WTC11 (cell line): Measurements from ENCODE around the gene KCNIP3. TPM values are rescaled to one million over a fixed set of nuclear protein-coding genes. Genes with fewer than 3 reads are reported as not detected.

Experiments used
- ATAC-seq: fragments of 200-7000 bp; cut with Tn5 transposase; 2 replicates; pipeline ENCODE4 v1.10.0; 2021; ENCODE audit warnings: mild to moderate bottlenecking, moderate library complexity
- CTCF ChIA-PET: fragments of 300-600 bp; sonication (Branson Sonifier 250); formaldehyde crosslinking; loops from one replicate; lab custom pipeline; 2021; ENCODE audit warnings: antibody characterized with exemption; lab: Charles Lee
- POLR2A ChIA-PET: fragments of 350-600 bp; sonication (Branson Sonifier 250); formaldehyde crosslinking; loops from one replicate; lab custom pipeline; 2021; ENCODE audit warnings: antibody characterized with exemption; lab: Charles Lee
- DNase-seq: peaks from one replicate; pipeline ENCODE4 v3.0.0; 2021; ENCODE audit warnings: low spot score
- H3K27ac Mint-ChIP-seq: 2 replicates; pipeline ENCODE4 v1.8.0; 2021; ENCODE audit warnings: mixed read lengths
- H3K27me3 Mint-ChIP-seq: 2 replicates; pipeline ENCODE4 v1.8.0; 2021; ENCODE audit warnings: low read depth, mild to moderate bottlenecking, moderate library complexity, mixed read lengths
- H3K36me3 Mint-ChIP-seq: 2 replicates; pipeline ENCODE4 v1.8.0; 2021; ENCODE audit warnings: mixed read lengths
- H3K4me1 Mint-ChIP-seq: 2 replicates; pipeline ENCODE4 v1.8.0; 2022; ENCODE audit warnings: mixed read lengths
- H3K4me3 Mint-ChIP-seq: 2 replicates; pipeline ENCODE4 v1.8.0; 2021; ENCODE audit warnings: mild to moderate bottlenecking, moderate library complexity, mixed read lengths
- H3K9me3 Mint-ChIP-seq: 2 replicates; pipeline ENCODE4 v1.8.0; 2021; ENCODE audit warnings: mixed read lengths
- IRF2 ChIP-seq: sonication (generic); formaldehyde crosslinking; IDR thresholded peaks from 2 replicates; pipeline ENCODE4 v1.8.0; 2022; ENCODE audit warnings: low read depth, missing genetic modification reagents, borderline replicate concordance
- NR1H2 ChIP-seq: sonication (generic); formaldehyde crosslinking; IDR thresholded peaks from 2 replicates; pipeline ENCODE4 v1.9.0; 2021; ENCODE audit warnings: mild to moderate bottlenecking, moderate library complexity, missing genetic modification reagents
- PRRX2 ChIP-seq: fragments of 250-450 bp; sonication (Bioruptor Pico); IDR thresholded peaks from 2 replicates; pipeline ENCODE4 v1.8.0; 2021; ENCODE audit warnings: mild to moderate bottlenecking
- SOX15 ChIP-seq: fragments of 250-450 bp; sonication (Bioruptor Pico); IDR thresholded peaks from 2 replicates; pipeline ENCODE4 v1.9.0; 2021; ENCODE audit warnings: mild to moderate bottlenecking
- SP1 ChIP-seq: sonication (generic); formaldehyde crosslinking; conservative IDR thresholded peaks from 2 replicates; pipeline ENCODE4 v1.8.1; 2022; ENCODE audit warnings: missing genetic modification reagents
- TEAD1 ChIP-seq: sonication (generic); formaldehyde crosslinking; IDR thresholded peaks from 2 replicates; pipeline ENCODE4 v1.8.0; 2022; ENCODE audit warnings: mild to moderate bottlenecking, missing genetic modification reagents
- TEAD4 ChIP-seq: sonication (generic); formaldehyde crosslinking; IDR thresholded peaks from 2 replicates; pipeline ENCODE4 v1.8.0; 2022; ENCODE audit warnings: mild to moderate bottlenecking, missing genetic modification reagents
- ZNF416 ChIP-seq: fragments of 250-450 bp; sonication (Bioruptor Pico); IDR thresholded peaks from 2 replicates; pipeline ENCODE4 v1.9.0; 2021; ENCODE audit warnings: mild to moderate bottlenecking, inconsistent platforms
- ZNF423 ChIP-seq: fragments of 250-450 bp; sonication (Bioruptor Pico); IDR thresholded peaks from 2 replicates; pipeline ENCODE4 v2.1.2; 2022; ENCODE audit warnings: mild to moderate bottlenecking, moderate library complexity
- ZNF671 ChIP-seq: fragments of 250-450 bp; sonication (Bioruptor Pico); IDR thresholded peaks from 2 replicates; pipeline ENCODE4 v1.8.0; 2021; ENCODE audit warnings: mild to moderate bottlenecking
- total RNA-seq: library from RNA; stranded (reverse); gene quantifications from 3 replicates; pipeline ENCODE4 v1.2.3, GENCODE V29; 2021
- TF ChIP-seq, protein P1 (sequence below): sonication (generic); formaldehyde crosslinking; conservative IDR thresholded peaks from 2 replicates; pipeline ENCODE4 v1.8.1; 2023; ENCODE audit warnings: mild to moderate bottlenecking, low read depth, missing genetic modification reagents, moderate library complexity
- TF ChIP-seq, protein P2 (sequence below): fragments of 250-450 bp; sonication (Bioruptor Pico); IDR thresholded peaks from 2 replicates; pipeline ENCODE4 v1.9.0; 2021; ENCODE audit warnings: moderate library complexity, mild to moderate bottlenecking, inconsistent platforms, borderline replicate concordance
- TF ChIP-seq, protein P3 (sequence below): sonication (generic); formaldehyde crosslinking; IDR thresholded peaks from 2 replicates; pipeline ENCODE4 v1.8.1; 2023; ENCODE audit warnings: mild to moderate bottlenecking, missing genetic modification reagents, borderline replicate concordance
- TF ChIP-seq, protein P4 (sequence below): sonication (generic); formaldehyde crosslinking; IDR thresholded peaks from 2 replicates; pipeline ENCODE4 v1.8.1; 2022; ENCODE audit warnings: mild to moderate bottlenecking, missing genetic modification reagents, moderate library complexity, borderline replicate concordance
- TF ChIP-seq, protein P5 (sequence below): fragments of 250-450 bp; sonication (Bioruptor Pico); conservative IDR thresholded peaks from 2 replicates; pipeline ENCODE4 v1.9.0; 2021; ENCODE audit warnings: mild to moderate bottlenecking
- TF ChIP-seq, protein P6 (sequence below): fragments of 250-450 bp; sonication (Bioruptor Pico); IDR thresholded peaks from 2 replicates; pipeline ENCODE4 v1.9.0; 2021; ENCODE audit warnings: mild to moderate bottlenecking

Gene KCNIP3
- total RNA-seq, 1 experiment from 2014 or later, result 2.1 TPM

DNA sequence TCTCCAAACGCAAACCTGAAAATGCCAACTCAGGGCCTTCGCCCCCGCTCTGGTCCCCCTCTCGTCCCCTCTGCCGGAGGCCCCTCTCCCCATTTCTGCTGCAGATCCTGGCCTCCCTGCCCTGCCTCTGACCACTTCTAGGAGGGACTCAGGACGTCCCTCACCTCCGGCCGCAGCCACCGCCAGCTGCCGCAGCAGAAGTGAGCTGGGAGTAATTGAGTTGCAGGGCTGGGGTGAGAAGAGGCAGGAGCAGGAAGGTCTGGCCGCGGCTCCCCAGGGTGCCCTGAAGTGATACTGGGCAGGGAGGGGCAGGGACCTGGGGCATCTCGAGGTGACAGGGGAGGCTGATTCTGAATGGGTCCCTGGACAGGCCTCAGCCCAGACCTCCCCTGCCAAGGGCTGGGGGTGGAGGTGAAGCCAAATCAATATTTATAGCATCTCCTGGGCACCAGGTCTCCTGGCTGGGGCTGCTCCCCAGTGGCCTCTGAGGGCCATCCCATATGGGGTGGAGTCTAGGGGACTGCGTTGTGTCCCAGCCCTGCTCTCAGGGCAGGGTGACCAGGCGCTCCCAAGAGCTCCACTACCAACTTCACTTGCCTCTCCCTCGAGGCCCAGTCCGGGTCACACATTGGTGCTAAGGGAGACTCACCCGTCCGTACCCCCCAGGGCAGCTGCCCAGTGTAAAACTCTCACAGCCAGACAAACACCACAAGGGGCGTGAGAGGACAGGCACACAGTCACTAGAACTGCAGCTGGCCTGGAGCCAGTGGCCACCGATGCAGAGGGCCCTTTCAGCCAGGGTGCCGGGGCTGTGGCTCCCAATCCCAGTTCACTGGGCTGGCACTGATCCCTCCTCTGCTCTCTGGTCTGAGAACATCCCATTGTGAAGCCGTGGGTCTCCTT, 33.0 kb downstream of the KCNIP3 start (continued):
- TF ChIP-seq TEAD4 (CRISPR knock-in tag) (no peak), SP1 (CRISPR knock-in tag) (no peak)

DNA sequence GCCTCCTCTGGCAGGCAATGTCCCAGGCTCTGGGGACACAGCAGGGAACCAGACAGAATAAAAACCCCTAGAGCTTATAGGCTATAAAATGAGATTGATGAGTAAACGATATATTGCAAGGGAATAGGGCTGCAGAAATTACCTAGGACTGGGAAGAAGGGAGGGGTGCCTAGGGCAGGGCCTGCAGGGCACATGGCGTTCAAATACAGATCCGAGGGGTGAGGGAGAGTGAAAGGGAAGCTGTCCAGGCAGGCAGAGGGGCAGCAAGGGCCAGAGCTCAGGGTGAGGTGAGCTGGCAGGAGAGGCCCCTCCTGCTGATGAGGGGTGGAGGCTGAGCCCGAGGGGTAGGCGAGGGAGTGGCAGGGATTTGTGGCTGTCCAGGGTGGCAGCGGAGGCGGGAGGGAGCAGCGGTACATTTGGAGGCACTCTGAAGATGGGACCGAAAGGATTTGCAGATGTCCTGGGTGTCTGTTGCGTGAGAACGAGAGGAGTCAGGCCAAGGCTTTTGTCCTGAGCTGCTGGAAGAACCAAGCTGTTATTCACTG, 33.7 kb downstream of the KCNIP3 start:
- TF ChIP-seq SOX15 (CRISPR knock-in tag) (no peak), ZNF416 (CRISPR knock-in tag) (no peak), IRF2 (CRISPR knock-in tag) (no peak), ZNF671 (CRISPR knock-in tag) (no peak), PRRX2 (CRISPR knock-in tag) (no peak), TEAD4 (CRISPR knock-in tag) (no peak), TEAD1 (CRISPR knock-in tag) (no peak)
- TF ChIP-seq, protein P1, sequence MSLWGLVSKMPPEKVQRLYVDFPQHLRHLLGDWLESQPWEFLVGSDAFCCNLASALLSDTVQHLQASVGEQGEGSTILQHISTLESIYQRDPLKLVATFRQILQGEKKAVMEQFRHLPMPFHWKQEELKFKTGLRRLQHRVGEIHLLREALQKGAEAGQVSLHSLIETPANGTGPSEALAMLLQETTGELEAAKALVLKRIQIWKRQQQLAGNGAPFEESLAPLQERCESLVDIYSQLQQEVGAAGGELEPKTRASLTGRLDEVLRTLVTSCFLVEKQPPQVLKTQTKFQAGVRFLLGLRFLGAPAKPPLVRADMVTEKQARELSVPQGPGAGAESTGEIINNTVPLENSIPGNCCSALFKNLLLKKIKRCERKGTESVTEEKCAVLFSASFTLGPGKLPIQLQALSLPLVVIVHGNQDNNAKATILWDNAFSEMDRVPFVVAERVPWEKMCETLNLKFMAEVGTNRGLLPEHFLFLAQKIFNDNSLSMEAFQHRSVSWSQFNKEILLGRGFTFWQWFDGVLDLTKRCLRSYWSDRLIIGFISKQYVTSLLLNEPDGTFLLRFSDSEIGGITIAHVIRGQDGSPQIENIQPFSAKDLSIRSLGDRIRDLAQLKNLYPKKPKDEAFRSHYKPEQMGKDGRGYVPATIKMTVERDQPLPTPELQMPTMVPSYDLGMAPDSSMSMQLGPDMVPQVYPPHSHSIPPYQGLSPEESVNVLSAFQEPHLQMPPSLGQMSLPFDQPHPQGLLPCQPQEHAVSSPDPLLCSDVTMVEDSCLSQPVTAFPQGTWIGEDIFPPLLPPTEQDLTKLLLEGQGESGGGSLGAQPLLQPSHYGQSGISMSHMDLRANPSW (CRISPR knock-in tag), result no peak
- TF ChIP-seq, protein P2, sequence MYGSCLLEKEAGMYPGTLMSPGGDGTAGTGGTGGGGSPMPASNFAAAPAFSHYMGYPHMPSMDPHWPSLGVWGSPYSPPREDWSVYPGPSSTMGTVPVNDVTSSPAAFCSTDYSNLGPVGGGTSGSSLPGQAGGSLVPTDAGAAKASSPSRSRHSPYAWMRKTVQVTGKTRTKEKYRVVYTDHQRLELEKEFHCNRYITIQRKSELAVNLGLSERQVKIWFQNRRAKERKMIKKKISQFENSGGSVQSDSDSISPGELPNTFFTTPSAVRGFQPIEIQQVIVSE, result no peak
- TF ChIP-seq, protein P3, sequence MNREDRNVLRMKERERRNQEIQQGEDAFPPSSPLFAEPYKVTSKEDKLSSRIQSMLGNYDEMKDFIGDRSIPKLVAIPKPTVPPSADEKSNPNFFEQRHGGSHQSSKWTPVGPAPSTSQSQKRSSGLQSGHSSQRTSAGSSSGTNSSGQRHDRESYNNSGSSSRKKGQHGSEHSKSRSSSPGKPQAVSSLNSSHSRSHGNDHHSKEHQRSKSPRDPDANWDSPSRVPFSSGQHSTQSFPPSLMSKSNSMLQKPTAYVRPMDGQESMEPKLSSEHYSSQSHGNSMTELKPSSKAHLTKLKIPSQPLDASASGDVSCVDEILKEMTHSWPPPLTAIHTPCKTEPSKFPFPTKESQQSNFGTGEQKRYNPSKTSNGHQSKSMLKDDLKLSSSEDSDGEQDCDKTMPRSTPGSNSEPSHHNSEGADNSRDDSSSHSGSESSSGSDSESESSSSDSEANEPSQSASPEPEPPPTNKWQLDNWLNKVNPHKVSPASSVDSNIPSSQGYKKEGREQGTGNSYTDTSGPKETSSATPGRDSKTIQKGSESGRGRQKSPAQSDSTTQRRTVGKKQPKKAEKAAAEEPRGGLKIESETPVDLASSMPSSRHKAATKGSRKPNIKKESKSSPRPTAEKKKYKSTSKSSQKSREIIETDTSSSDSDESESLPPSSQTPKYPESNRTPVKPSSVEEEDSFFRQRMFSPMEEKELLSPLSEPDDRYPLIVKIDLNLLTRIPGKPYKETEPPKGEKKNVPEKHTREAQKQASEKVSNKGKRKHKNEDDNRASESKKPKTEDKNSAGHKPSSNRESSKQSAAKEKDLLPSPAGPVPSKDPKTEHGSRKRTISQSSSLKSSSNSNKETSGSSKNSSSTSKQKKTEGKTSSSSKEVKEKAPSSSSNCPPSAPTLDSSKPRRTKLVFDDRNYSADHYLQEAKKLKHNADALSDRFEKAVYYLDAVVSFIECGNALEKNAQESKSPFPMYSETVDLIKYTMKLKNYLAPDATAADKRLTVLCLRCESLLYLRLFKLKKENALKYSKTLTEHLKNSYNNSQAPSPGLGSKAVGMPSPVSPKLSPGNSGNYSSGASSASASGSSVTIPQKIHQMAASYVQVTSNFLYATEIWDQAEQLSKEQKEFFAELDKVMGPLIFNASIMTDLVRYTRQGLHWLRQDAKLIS (CRISPR knock-in tag), result no peak
- TF ChIP-seq, protein P4, sequence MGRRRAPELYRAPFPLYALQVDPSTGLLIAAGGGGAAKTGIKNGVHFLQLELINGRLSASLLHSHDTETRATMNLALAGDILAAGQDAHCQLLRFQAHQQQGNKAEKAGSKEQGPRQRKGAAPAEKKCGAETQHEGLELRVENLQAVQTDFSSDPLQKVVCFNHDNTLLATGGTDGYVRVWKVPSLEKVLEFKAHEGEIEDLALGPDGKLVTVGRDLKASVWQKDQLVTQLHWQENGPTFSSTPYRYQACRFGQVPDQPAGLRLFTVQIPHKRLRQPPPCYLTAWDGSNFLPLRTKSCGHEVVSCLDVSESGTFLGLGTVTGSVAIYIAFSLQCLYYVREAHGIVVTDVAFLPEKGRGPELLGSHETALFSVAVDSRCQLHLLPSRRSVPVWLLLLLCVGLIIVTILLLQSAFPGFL (CRISPR knock-in tag), result no peak
- ATAC-seq, result no peak
- POLR2A ChIA-PET, result no interaction called here
- no peaks in the 10 kb centered on the region; the same call in 1 of the 2 replicates for H3K27me3 Mint-ChIP-seq
- H3K4me3 Mint-ChIP-seq, result no peak overlapping the region
- peaks cover 4% of the 10 kb centered on the region for H3K9me3 Mint-ChIP-seq
- peak overlapping the region; percentile 10; the same call in 1 of the 2 replicates for H3K27ac Mint-ChIP-seq
- CTCF ChIA-PET, result interaction anchor here (0.6 to 5.2 kb wide), 6 partner anchors 9 to 99 kb away, joined by 3 to 28 read pairs (median 4); no protein-coding TSS in a partner anchor
- no peaks in the 10 kb centered on the region for H3K36me3 Mint-ChIP-seq
- H3K4me1 Mint-ChIP-seq, result 0 out of 2 replicates have a peak, but pooled peaks cover 2% of the 10 kb centered on the region
- no peak for DNase-seq

DNA sequence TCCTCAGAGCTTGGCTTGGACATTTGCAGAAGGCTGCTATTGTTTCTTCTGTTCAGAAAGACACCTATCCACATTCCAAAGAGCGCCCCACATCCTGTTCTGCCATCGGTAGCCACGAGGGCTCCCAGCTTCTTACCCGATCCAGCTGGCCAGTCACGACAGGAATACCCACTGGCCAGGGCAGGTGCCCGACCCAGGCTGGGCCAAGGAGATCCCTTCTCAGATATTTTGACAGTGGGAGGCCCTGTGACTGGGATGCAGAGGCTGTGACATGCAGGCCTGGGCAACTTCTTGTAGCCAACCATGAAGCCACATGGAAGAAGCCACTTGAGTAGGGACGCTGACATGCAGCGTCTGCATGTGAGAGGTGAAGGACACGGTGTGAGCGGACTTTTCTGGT, 34.5 kb downstream of the KCNIP3 start:
- no peak for DNase-seq
- no peak overlapping the region for H3K27ac Mint-ChIP-seq
- ChIA-PET CTCF (interaction anchor here (0.6 to 5.2 kb wide), 3 partner anchors 54 to 100 kb away, joined by 3 to 28 read pairs (median 4); no protein-coding TSS in a partner anchor), POLR2A (no interaction called here)
- no peak for ATAC-seq
- no peak overlapping the region for H3K4me3 Mint-ChIP-seq
- H3K9me3 Mint-ChIP-seq, result no peaks in the 10 kb centered on the region
- H3K36me3 Mint-ChIP-seq, result no peaks in the 10 kb centered on the region
- H3K27me3 Mint-ChIP-seq, result no peaks in the 10 kb centered on the region; the same call in 1 of the 2 replicates
- no peaks in the 10 kb centered on the region for H3K4me1 Mint-ChIP-seq
- TF ChIP-seq ZNF423 (CRISPR knock-in tag) (no peak), NR1H2 (no peak)
- TF ChIP-seq, protein P5, sequence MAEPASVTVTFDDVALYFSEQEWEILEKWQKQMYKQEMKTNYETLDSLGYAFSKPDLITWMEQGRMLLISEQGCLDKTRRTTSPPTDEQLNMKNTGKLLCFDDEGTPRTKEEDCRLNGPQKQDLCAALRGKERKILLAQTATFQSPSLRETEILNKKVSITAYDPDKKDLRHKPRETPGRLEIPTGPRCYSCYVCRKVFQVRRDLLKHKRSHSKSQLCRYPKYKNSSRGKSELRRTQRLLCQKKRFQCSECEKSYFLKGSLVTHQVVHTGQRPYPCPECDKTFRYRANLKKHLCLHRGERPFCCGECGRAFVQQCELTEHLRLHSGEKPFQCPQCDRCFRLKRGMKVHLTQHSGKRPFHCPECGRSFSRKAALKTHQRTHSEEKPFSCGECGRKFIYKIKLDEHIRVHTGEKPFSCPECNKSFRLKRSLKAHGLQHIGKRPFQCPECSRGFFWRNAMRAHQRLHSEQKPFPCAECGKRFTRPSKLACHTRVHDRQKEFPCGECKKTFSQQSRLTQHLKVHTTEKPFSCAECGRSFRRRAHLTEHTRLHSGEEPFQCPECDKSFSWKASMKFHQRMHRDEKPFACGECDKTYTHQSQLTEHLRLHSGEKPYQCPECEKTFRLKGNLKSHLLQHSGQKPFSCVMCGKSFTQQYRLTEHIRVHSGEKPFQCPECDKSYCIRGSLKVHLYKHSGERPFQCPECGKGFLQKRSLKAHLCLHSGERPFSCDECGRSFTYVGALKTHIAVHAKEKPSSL (CRISPR knock-in tag), result no peak
- TF ChIP-seq, protein P6, sequence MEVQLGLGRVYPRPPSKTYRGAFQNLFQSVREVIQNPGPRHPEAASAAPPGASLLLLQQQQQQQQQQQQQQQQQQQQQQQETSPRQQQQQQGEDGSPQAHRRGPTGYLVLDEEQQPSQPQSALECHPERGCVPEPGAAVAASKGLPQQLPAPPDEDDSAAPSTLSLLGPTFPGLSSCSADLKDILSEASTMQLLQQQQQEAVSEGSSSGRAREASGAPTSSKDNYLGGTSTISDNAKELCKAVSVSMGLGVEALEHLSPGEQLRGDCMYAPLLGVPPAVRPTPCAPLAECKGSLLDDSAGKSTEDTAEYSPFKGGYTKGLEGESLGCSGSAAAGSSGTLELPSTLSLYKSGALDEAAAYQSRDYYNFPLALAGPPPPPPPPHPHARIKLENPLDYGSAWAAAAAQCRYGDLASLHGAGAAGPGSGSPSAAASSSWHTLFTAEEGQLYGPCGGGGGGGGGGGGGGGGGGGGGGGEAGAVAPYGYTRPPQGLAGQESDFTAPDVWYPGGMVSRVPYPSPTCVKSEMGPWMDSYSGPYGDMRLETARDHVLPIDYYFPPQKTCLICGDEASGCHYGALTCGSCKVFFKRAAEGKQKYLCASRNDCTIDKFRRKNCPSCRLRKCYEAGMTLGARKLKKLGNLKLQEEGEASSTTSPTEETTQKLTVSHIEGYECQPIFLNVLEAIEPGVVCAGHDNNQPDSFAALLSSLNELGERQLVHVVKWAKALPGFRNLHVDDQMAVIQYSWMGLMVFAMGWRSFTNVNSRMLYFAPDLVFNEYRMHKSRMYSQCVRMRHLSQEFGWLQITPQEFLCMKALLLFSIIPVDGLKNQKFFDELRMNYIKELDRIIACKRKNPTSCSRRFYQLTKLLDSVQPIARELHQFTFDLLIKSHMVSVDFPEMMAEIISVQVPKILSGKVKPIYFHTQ (CRISPR knock-in tag), result no peak
- TF ChIP-seq, protein P2, result no peak
